T-helper 2 cell treated with Interferon-gamma antibody and Interleukin-4, amounts not matched to agents 100 ng/mL and 5 ng/mL, for 36 hours (primary cell): ENCODE data around the gene MRPS34. TPM values are rescaled to one million over a fixed set of nuclear protein-coding genes. Genes with fewer than 3 reads are reported as not detected.
"Not testable (repeated sequence)": the region's sequence is repeated elsewhere in the genome, so short reads cannot be mapped to it uniquely, and the experiment has no call there.

Source experiments
- intact Hi-C: fragments of 100-400 bp; cut with micrococcal nuclease; formaldehyde crosslinking; loops from one replicate; pipeline ENCODE4 v1.15.1; 2023
- total RNA-seq: library from RNA; stranded (reverse); gene quantifications from 2 replicates; pipeline ENCODE4 v1.2.3, GENCODE V29; 2022

MRPS34 gene
- 121 and 131 TPM in 2 replicates for total RNA-seq

DNA sequence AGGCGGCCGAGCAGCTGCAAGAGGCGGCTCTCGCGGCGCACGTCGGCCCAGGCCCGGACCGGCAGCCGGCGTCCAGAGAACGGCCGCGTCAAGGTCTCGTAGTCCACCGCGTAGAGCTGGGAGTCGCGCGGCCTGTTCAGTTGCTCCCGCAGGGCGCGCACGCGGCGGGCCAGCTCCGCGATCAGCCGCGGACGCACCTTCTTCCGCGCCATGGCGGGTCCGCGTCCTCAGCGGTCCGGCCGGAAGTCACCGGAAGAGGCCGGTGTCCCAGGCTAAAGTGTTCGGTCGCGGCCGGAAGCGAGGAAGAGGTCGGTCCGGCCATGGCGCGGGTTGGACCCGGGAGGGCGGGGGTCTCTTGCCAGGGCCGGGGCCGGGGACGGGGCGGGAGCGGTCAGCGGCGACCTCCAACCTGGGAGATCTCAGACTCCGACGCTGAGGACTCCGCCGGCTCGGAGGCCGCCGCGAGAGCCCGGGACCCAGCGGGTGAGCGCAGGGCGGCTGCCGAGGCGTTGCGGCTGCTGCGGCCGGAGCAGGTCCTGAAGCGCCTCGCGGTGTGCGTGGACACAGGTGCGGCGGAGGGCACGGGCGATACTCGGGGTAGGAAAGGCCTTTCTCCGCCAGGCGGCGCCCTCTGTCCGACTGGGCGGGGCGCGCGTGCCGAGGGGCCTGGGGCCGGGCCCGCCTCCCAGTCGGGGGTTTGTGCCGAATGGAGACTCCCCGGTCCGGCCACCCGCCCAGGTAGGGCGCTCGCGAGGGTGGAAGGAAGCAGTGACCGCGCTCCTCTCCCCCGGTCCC, at the start of gene MRPS34:
MRPS34 (minus strand) TSS at position 227 of the 795 bp plus-strand sequence; CDS start at position 212, 15 bp downstream.
- intact Hi-C loops = loop anchor here (1.0 to 5.0 kb wide), 4 partner anchors 9 to 353 kb away; partner anchors contain the start of genes MAPK8IP3, NDUFB10, NUBP2 and SPSB3

DNA sequence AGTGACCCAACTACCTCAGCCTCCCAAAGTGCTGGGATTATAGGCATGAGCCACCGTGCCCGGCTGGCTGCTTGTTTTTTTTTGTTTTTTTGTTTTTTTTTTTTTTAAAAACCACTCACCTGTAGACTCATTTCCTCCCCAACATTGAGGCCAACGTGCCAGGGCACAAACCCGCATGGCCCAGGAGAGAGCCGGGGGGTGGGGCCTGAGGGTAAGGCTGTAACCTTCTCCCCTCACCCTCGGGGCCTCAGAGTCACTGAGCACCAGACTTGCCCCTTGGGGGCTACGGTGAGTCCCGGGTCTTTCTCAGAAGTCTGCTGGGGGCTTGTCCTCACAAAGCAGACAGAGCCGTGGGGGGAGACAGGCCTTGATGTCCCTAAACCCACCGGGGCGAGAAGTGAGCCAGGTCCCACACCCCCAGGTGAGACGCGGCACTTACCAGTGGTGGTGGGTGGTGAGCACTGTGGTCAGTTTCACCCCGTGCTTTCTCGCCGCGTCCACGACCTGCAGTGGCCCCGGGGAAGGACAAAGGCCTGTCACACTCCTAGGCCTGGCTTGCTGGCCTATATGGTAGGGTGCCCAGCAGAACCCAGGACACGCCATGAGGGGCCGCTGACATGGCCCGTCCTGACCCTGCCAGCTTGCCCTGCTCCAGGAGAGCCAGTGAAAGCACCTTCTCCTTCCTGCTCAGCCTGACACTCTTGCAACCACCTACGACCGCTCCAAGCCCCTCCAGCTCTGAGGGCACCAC, 49.1 kb upstream of the MRPS34 start:
- intact Hi-C loops = no loop called here

DNA sequence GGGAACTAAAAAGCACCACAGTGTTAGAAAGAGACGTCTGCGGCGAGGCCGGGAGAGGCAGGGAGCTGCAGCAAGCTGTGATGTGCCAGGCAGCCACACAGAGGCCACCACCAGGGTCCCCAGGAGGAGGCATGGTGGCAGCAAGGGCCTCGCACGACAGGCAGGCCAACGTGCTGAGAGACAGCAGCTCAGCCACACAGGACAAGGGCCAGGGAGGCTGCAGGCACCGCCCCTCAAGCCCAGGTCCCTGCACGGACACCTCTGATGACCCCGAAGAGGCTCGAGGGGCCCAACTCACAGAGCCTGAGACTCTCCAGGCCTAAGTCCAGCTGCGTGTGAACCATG, 48.0 kb upstream of the MRPS34 start:
- intact Hi-C loops = no loop called here

DNA sequence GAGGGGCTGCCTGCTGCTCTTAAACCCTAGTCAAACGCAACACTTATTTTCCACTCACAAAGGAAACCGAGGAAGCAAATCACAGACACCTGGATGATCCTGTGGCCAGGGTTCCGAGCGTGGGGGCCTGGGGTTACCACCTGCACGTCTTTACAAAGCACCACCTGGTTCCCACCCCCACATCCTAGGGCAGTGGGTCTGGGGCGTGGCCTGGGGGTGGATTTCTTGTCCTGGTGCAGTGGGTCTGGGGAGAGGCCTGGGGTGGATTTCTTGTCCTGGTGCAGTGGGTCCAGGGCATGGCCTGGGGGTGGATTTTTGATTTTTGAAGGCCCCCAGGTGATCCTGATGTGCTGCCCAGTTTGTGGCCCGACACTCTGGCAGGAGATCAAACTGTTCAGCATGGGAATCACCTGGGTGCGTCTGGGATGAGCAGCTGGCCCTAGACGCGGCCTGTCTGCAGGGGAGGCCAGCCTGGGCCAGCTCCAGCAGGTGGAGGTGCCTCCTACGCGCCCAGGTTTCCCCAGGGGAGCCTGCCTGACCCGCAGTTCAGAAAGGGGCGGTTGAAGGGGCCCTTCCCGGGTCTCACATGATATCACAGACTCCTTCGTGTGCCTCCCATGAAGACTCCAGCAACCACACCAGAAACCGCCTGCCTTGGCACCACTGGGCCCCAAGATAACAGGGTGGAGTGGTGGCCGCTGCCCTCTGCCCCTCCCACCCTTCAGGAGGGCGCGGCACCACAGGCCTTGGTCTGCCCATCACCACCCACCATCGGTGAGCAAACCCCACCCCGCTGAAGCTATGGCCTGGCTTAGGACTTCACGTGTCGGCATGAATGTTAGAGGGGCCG, 47.4 kb upstream of the MRPS34 start:
- intact Hi-C loops = no loop called here

DNA sequence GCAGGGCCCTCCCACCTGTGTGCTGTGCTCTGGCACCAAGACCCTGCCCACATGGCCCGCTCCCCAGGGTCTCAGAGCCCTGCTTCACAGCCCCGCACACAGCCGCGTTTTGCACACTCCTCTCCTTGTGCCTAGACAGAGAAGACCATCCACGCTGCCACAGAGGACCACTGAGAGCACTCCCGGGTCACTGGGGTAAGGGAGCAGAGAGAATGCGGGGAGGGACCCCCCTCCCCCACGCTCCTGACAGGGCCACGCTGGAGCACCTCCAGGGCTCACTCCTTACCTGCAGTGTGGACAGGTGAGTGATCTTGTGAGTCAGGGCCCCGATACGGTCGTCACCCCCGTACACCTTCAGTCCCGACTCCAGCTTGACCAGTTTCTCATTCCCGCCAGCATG, 46.7 kb upstream of the MRPS34 start:
- intact Hi-C loops = no loop called here

DNA sequence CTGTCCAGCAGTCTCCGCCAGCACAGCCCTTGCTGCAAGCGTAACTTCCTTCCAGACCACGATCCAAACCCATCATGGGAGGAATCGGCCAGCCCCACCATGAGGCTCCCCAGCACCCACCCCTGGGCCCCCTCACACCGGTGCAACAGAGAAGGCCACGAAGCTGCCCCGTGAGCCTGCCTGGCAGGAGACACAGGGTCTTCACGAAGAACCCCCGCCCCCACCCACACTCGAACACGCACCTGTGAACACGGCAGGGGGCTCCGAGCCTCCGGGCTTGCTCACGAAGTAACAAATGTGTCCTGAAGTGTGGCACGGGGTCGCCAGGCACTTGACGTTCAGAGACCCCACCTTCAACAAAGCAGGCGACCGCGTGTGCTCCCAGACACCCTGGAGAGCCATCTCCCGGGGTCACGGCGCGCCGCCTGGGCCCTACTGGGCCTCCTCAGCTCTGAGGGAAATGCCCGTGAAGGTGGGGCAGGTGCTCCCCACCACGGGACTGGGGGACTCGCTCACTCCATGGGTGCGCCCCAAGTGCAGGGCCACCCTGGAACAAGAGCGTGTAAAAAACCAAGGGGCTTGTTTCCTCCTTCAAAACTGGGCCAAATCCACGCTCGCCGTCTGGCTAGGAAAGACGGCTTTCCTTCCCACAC, 46.1 kb upstream of the MRPS34 start:
- intact Hi-C loops = no loop called here

DNA sequence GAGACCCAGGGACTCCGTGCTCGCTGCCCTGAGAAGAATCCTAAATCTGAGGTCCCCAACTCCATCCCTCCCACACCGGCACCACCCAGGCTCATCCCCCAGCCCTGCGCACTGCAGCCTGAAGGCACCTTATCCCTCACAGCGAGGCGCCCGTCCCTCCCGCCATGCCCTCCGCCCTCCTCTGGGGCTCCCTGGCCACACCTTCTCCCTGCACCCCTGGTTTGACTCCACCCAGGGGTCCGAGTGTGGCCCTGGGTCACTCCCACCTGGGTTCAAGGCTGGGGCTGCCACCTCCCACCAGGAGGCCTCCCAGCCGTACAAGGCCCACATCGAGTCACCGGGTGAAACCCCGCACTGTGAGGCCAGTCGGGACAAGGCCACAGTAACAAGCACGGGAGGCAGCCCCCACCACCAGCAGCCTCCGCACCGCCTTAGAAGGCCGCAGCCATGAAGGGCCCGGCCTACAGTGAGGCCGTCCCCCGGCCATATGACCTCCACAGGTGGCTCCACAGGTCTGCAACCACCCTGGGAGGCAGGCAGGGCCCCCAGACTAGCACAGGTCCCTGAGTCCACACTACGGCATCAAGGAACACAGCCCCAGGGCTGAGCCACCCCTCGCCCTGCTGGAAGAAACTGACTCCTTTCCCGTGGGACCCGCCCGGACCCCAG, 45.4 kb upstream of the MRPS34 start:
- intact Hi-C loops = no loop called here

DNA sequence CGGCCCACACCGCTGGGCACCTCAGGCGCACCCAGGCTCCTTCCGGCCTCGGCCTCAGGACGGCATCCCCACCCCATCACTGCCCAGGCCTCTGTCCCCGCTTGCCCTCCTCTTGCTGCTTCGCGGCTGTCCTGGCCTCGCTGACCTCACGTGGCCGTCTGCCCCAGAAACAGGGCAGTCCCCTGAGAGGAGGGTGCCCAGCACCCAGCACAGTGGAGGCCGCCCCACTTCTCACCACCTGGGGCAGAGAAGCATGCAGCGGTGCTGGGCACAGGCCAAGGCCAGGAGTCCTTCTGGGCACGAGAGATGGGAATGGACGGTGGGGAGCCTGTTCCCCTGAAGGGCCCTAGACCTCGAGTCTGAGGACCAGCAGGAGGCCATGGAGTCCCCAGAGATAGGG, 44.8 kb upstream of the MRPS34 start:
- intact Hi-C loops = no loop called here

DNA sequence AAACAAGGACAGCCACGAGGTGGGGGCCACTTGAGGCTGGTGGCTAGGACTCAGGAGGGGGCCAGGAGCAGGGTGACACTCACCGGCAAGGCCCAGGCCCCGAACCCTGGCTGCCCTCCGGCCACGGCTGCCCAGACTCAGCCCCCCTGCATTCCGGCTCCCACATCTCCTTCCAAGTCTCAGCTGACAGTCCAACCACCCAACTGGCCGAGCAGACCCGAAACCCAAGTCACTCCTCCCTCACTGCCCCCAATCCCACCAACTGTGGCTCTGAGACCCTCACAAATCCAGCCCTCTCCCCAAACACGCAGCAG, 44.3 kb upstream of the MRPS34 start:
- intact Hi-C loops = no loop called here

DNA sequence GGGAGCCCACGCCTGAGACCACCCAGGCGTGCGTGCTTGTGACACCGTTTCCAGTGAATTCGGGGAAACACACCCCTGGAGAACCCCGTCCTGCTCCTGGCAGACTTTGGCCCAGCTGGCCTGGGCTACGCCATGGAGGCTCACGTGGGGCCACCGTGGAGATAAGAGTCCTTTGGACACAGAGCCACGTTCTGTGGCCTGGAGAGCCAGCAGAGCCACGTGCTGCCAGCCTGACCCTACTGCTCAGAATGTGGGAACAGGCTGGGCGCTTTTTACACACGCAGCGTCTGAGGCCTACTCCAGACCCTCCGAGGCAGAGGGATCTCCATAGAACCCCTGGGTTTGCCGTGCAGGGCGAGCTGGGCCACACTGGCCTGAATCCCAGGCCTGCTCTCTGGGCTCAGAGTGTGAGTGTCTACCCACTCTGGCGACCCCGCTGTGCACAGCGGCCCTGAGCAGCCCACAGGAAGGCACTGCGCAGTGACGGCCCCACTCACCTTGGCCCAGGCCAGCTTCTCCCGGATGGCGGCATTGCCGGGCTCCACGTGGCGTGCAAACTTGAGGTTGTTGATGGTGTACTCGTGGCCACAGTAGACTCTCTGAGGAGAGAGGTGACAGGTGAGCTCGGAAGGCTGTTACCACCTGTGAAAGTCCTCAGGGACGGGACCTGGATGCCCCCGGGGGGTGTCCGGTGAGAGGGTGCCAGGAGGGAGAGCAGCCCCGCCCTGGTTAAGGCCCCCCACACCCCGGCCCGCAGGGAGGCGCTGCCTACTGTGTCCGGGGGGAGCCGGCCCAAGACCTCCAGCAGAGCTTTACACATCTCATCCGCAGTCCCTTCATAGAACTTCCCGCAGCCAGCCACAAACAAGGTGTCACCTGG, 43.7 kb upstream of the MRPS34 start:
- intact Hi-C loops = no loop called here

DNA sequence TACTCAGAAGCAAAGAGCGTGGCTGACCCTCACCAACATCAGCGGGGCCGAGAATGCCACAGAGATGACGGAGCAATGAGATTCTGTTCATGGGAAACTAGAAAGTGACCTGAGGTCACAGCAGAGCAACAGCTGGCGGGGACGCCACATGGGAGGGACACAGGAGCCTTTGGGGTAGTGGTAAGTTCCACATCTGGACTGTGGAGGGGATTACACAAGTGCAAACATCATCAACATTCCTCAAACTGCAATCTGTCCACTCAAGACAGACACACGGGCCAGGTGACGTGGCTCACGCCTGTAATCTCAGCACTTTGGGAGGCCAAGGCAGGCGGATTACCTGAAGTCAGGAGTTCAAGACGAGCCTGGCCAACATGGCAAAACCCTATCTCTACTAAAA, 42.5 kb upstream of the MRPS34 start:
- intact Hi-C loops = no loop called here

DNA sequence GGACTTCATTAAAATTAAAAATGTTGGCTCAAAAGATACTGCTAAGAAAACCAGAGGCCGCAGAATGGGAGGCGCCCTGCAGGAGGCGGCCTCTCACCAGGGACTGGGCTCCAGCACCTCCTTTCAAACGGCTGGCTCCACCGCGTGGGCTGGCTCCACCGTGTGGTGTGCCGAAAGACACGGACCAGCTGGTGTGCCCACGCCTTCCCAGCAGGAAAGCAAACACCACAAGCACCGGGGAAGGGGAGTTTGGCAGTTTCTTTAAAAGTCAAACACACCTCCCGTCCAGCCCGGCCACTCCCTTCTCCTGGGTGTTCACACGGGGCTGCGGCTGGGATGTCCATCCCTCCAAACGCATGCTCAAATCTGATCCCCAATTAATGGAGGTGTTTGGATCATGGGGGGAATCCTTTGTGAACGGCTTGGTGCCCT, 39.8 kb upstream of the MRPS34 start:
- intact Hi-C loops = no loop called here

DNA sequence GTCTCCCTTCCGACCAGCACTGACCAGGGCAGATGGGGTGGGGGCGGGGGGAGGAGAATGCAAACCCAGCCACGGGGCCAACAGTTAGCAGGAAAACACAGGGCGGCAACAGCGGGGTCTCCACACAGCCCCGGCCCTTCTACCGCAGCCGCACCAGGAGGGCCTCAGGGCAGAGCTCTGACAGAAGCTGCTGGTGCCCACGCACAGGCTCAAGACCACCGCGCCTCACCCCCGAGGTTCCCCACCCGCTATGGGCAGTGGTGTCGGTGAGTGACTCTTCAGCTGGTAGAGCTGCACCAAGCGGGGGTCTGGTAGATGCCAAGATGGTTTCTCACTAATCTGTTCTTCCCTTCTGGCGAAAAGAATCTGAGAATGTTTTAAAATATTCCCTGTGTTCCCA, 37.6 kb upstream of the MRPS34 start:
- intact Hi-C loops = no loop called here

DNA sequence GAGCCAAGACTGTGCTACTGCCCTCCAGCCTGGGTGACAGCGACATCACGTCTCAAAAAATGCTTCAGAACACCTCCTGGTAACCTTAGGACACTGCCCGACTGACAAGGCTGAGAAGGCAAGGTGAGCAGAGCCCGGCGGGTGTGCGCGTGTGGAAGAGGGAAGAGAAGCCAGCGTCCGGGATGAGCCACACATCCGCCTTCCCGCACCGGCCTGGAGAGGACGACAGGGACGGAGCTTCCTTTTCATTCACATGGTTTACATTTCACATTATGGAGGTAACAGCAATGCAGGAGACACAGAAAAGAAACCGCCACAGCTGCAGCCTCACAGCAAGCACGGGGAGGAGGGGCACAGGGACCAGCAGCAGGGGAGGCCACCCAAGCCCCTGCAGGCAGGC, 37.2 kb upstream of the MRPS34 start:
- intact Hi-C loops = no loop called here

DNA sequence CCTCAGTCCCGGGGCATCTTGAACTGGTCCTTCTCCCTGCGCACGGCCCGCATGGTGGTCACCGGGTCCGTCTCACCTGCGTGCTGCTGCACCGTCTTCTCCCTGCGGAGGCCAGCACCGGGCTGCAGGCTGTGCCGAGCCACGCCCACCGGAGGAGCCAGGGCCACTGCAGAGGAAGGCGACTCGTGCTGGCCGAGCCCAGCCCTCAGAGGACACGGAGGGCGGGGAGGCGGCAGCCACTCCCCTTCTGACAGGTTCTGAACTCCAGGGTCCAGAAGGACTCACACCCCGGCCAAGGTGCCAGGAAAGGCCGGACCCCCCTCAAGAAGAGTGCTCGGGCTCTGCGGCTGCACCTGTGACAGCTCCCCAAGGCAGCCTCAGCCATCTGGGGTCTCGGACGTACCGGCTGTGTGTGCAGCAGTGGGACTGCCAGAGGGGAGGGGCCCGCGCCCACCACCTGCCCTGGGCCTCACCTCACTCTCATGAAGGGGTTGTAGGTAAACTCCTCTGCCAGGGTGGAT, 36.4 kb upstream of the MRPS34 start:
- intact Hi-C loops = no loop called here

DNA sequence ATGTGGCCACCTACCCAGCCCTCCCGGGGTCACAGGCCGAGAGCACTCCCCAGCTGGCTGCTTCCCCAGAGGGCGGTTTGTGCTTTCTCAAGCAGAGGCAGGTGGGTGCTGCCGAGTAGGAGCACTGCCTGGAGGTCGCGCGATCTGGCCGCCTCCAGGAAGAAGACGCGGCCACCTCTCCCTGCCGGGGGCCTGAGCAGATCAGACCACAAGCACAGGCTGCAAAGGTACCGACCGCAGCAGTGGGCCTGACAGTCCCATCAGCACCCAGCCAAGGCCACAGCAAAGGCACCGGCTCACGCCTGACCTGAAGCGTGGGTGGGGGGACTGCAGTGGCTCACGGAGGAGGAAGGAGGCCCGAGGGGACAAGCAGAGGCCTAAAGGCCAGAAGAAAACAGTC, 35.8 kb upstream of the MRPS34 start:
- intact Hi-C loops = no loop called here

DNA sequence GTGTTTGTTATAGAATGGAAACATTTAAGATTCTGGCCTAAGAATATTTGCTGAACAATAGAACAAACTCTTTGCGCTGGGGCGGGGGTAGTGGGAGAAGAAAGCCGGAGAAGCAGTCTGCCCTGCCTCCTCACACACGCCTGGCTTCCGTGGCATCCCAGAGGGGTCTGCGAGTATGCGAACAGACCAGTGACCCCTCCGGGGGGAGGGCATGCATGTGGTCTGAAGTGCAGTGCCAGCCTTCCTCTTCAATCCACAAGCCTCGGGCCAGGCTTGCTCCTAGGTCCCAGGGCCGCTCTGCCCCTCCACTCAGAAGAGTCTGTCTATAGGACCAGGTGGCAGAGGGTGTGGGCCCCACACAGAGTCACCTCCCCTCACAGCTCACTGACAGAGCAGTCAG, 34.7 kb upstream of the MRPS34 start:
- intact Hi-C loops = no loop called here

DNA sequence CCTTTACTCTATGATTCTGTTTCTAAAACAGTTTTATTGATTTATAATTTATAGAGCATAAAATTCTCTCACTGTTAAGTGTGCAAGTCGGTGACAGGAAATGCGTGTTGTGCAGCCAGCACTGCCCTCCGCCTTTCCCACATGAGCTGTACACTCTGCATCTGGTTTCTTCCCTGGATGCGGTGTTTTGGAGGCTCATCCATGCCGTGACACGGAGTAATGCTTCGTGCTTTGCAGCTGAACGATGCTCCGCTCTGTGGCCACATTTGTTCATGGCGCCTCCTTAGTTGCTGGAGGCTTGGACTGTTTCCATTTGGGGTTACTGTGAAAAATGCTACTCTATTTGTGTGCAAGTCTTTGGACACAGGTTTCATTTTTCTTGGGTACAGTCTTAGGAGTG, 27.8 kb upstream of the MRPS34 start:
- intact Hi-C loops = no loop called here

DNA sequence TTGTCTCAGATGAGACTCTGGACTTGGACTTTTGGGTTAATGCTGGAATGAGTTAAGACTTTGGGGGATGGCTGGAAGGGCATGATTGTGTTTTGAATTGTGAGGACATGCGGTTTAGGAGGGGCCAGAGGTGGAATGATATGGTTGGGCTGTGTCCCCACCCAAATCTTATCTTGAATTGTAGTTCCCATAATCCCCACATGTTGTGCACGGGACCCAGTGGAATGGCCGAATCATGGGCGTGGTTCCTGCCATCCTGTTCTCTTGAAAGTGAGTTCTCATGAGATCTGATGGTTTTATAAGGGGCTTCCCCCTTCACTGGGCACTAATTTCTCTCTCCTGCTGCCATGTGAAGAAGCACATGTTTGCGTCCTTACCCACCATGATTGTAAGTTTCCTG, 26.3 kb upstream of the MRPS34 start:
- intact Hi-C loops = not testable (repeated sequence)
